Raji (cell line): Measurements from ENCODE around the gene EXOSC6.
A peak's percentile ranks its signal among the peaks of the same experiment; 100 is the strongest.

Source experiments
- POLR2A ChIP-seq: IDR thresholded peaks from 2 replicates; pipeline ENCODE4 v1.6.1; 2011; ENCODE audit warnings: low read depth, low read length, control low read depth; ENCODE audit not compliant: insufficient read depth

Gene EXOSC6

GRCh38 chr16:70251629-70252354 lies at the start of gene EXOSC6:
TSS of gene EXOSC6 (minus strand) at chr16:70251940. CDS start at chr16:70251900, 40 bp downstream.
- peak; percentile 91 for TF ChIP-seq POLR2A

GRCh38 chr16:70301121-70301520 lies 49.4 kb upstream of the EXOSC6 start:
- TF ChIP-seq POLR2A, result no peak

- TF ChIP-seq POLR2A, result peak; percentile 96
These were observed 47.5 kb upstream of the EXOSC6 start, which contains the start of gene DDX19B for GRCh38 chr16:70298988-70299938. TSS of gene DDX19B (plus strand) at chr16:70299186. CDS start at chr16:70299298, 112 bp downstream.

GRCh38 chr16:70295634-70296033 lies 43.9 kb upstream of the EXOSC6 start:
- TF ChIP-seq POLR2A, result no peak

- no peak for TF ChIP-seq POLR2A
These were observed 42.8 kb upstream of the EXOSC6 start for GRCh38 chr16:70294385-70295025.

GRCh38 chr16:70290949-70291519 lies 39.3 kb upstream of the EXOSC6 start:
- no peak for TF ChIP-seq POLR2A

GRCh38 chr16:70289229-70290094 lies 37.7 kb upstream of the EXOSC6 start, which contains the start of gene AARS1:
TSS of gene AARS1 (minus strand) at chr16:70289506. CDS start at chr16:70282763, 6,743 bp downstream.
- TF ChIP-seq POLR2A, result peak; percentile 86

- no peak for TF ChIP-seq POLR2A
These were observed 24.7 kb upstream of the EXOSC6 start for GRCh38 chr16:70276392-70276791.

GRCh38 chr16:70271696-70272095 lies 20.0 kb upstream of the EXOSC6 start:
- no peak for TF ChIP-seq POLR2A

GRCh38 chr16:70270176-70270575 lies 18.4 kb upstream of the EXOSC6 start:
- no peak for TF ChIP-seq POLR2A

GRCh38 chr16:70269471-70269870 lies 17.7 kb upstream of the EXOSC6 start:
- no peak for TF ChIP-seq POLR2A

- no peak for TF ChIP-seq POLR2A
These were observed 15.8 kb upstream of the EXOSC6 start for GRCh38 chr16:70267516-70267915.

- TF ChIP-seq POLR2A, result no peak
These were observed 7.2 kb upstream of the EXOSC6 start for GRCh38 chr16:70258946-70259345.

GRCh38 chr16:70258065-70258464 lies 6.3 kb upstream of the EXOSC6 start:
- TF ChIP-seq POLR2A, result no peak
